ENCODE data around the gene HOXD10.

HOXD10 gene

DNA sequence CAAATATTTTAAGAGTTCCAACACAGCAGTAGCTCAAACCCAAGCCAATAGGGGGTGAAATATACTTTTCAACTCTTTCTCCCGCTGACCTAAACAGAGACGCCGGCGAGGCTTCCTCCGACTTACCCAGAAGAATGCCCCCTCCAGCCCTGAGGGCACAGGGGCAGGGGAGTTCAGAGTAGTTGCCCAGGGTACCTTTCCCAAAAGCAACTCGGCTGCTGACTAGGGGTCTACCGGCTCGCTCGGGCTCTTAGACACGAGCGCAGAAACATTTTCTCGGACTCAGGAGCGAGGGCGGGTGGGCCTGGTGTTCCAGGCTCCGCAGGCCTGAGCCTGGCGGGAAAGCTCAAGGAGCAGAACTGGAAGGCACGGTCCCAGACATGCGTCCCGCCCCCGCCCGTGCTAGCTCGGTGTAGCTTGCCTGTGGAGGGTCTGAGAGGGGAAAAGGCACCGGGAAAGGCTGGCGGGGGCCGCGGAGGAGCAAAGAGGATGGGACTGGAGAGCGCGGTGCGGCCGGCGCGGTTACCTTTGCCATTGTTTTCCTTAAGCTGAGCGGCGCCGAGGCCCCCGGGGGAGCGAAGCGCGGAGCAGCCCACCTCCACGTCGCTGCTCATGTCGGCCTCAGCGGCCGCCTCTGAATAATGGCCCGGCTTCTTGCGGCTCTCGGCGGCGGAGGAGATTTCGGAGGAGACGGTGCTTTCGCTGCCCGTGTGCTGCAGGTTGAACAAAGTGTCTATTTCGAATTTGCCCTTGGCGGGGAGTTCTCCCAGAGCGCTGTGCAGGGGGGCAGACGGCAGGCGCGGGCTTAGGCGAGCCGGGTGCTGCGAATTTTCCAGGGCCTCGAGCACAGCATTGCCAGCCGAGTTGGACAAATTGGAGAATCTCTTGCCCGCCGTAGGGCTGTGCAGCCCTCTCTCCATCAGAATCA lies 33.5 kb upstream of the HOXD10 start:
- no peak for DNase-seq (ENCODE audit: low read depth)

DNA sequence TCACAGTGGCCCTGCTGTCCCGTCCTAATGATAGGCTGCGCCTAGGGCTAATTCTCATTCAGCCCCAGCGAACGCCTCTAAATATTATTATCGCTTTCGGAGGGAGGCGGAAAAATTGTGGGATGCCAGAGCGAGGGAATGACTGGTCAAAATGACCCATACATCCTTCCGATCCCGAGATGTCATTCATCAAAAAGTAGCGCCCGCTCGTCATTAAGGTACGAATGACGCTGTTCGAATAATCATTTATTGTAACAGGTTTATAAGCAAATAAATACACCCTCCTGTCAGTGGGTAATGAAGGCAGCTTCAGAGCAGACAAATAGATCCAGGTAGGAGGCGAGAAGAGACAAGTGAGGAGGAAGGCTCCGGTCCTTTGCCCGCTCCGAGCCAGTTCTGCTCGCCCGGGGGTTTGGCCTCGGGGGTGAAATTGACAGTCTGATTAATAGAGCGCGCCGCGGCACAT lies 32.7 kb upstream of the HOXD10 start, which contains the start of gene EVX2:
Gene EVX2, minus strand, starts transcription at position 167 of the 466 bp plus-strand sequence. CDS start 186 bp downstream, outside the sequence.
- DNase-seq (ENCODE audit: low read depth): no peak

DNA sequence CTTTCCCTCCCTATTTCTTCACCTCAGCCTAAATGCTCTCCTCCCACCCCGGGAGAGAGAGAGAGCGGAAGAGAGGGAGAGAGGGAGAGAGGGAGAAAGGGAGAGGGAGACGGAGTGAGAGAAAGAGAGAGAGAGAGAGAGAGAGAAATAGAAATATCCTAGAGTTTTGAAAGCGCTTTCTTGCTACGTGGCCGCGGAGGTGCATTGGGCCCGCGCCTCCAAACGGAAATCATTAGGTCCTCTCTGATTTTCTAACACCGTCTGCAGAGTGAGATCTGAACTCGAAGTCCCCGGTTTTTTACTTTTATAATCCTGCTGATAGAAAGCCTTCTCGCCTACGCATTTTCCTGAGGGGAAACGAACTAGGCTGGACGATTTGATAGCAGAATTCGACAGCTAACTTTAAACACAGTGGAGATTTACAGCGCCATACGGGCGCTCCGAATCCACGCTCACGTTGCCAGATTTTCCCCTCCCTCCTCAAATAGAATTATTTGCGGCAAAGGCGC lies 31.9 kb upstream of the HOXD10 start:
- DNase-seq (ENCODE audit: low read depth): no peak

DNA sequence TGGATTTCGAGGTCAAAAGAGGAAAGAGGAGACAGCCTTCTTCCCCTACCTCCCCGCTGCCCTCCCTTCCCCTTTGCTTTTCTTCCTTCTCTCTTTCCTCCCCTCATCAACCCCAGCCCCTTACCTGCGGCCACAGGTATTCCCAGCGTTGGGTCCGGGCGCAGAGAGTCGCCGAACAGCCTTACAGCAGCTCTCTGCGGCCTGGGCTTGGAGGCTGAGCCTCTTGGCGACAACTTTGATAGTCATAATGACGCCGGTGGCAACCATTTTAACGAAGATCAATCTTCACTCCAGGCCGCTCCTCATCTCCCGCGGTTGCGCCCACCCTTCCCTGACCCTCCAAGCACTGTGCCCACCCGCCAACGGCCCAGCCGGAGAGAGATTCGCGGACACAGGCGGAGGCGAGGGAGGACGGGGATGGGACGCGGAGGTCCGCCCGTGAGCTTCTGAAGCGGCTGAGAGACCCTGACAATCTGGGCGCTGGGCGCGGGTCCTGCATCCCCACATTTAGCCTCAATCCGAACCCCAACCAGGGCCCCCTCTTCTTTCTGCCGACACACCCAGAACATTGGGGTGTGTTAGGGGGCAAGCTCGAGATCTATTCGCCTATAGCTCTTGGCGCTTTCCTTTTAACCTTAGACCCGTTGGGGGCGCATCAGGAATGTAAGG lies 31.3 kb upstream of the HOXD10 start:
- no peak for DNase-seq (ENCODE audit: low read depth)

DNA sequence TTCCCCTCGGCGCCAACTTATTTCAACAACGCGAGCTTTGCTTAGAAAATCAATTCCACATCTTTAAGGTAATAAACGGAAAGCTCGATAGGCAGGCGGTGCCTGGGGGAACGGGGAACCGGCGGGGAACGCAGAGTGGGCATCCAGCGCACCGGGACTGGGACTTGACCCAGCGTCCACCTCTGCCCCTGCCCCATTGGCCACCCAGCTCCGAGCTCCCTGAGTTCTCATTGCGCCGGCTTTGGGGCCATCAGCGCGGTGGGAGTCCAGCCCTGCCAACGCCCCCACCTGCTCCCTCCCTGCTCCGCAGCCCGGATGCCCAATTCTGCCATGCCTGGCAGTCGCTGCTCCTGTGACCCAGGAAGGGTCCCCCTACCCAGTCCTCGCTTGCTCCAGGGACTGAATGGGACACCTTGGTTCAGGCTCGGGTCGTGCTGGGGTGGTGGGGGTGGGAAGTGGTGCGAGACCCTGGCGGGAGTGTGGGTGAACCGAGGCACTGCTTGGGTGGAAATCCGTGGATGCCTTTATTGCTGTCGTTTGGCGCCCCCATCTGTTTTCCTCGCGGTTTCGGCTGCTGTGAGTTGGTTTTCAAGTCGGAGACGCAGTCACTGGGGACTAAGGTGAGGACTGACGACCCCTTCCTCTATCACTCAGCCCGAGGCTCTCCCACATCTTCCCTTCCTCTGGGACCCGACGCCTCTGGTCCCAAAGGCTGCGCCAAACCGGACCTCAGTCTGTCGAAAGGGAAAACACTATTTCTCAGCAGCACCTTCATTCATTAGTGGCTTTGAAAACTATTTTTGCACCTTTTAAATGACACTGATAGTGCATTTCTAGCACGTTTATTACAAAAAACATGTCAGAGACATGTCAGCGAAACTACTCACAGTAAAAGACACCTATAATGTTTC lies 30.5 kb upstream of the HOXD10 start:
- no peak for DNase-seq (ENCODE audit: low read depth)

DNA sequence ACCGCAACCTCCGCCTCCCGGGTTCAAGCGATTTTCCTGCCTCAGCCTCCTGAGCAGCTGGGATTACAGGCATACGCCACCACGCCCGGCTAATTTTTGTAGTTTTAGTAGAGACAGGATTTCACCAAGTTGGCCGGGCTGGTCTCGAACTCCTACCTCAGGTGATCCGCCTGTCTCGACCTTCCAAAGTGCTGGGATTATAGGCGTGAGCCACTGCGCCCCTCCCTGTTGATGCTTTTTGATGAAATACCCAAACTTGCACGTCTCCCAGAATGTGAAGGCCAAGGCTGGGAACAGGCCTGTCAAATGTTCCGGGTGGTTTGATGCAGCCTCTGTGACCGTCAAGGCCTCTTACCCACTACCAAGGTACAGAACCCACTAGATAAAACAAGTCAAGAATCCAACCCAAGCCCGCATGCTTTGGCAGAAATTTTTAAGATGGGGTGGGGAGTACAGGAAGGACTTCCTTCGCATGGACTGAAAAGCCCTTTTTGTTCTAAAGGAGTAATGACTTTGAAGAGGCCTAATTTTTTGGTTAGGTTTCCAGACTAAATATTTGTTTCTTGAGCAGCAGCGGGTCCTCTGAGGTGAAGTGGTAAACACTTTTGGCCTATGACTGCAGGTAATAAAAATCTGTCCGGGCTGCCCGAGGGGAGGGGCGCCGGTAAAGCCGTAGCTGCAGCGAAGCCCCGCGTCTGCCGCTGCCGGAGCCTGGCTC lies 29.1 kb upstream of the HOXD10 start:
- DNase-seq (ENCODE audit: low read depth): no peak

DNA sequence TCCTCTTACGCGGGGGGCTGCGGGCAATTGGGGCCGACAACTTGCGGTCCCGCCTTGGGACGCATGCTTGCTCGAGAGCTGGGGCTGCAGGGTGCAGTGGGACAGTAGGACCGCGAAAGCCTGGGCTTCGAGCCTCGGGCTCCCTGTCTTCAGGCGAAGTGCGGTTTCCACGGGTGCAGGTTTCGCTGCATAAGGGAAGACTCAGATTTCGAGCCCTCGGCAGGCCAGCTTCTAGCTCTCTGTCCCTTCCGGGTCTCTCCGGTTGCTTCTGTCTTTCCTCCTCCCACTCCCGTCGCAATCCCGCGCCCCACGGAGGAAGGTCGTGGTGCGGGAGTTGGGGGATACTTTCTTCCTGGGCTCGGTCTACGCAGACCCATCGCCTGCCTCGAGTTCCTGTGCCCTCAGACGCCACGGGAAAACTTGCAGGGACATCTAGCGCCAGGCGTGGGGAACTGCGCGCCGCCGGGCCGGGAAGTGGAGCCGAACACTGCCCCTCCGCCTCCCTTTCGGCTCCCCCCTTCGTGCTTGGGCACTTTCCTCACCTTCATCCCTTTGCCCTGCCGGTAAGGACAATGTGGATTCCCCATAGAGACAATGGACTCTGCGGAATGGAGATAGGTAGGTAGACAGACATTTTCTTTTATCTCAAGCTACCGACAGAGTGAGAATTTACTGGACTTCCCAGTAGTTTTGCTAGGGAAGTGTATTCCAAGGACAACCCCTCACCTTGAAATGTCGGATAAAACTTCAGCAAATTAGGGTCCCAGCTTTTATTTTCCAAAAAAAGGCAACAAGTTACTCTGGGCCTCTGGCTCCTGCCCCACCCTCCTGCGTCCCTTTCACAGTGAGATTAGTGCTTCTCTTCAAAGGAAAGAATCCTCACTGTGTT lies 28.3 kb upstream of the HOXD10 start:
- DNase-seq (ENCODE audit: low read depth): no peak

DNA sequence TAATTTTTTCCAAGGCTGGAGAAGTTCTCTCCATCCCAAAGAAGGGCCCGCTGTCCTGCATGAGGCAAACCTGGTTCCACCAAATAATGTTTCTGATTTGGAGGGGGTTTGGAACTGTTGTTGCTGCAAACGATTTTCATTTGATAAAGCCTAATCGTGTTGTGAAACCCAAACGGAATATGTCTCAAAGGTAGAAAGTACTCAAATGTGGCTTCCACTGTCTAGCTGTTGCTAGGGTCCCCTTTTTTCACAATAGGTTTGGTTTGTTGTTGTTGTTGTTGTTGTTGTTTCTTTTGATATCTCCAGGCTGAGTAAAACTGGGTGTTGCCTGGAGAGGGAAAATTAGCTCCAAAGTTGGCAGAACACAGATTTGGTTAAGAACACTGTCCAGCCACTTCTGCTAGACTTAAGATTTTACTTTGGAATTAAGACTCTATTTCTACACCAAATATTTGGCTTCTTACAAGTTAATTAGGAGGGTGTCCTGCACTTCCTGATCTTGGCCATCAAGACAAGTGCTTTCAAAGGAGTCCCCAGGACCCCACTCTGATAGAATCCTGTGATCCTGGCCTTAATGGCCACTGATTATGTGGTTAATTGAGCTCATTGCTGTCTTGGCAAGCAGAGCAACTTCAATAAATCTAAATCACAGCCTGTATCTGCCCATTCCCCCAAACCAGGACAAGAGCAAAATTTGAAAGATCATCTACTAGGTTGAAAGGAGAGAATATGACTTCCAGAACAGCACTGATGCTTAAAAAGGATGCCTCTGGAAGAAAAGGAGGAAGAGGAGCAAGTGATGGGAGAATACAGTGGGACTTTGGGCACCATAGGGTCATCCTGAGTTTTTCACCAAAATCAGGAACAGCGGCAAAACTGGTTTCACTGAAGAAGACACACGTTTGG lies 27.4 kb upstream of the HOXD10 start:
- DNase-seq (ENCODE audit: low read depth): no peak

DNA sequence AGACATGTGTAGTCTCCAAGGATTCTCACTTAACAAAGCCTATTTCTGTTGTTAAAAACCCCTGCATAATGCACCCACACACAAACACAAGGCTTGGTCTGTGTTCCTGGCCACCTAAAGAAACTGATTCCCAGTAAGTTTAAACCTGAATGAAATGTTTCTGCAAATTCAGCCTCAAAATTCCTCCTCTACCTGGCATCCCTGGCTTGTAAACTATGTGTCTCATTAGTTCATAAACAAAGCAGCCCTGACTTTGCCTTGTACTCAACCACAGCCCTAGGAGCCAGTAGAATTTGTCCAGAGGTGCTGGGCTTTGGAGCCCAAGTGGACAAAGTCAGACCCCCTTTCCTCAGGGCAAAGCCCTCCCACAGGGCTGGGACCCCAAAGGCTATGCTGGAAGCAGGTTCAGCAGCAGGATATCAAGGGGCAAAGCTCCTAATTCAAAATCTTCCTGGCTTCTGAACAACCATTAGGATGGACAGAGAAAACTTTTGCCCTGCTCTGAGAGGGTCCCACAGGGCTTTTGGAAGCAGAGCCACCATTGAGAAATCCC lies 26.7 kb upstream of the HOXD10 start:
- no peak for DNase-seq (ENCODE audit: low read depth)

DNA sequence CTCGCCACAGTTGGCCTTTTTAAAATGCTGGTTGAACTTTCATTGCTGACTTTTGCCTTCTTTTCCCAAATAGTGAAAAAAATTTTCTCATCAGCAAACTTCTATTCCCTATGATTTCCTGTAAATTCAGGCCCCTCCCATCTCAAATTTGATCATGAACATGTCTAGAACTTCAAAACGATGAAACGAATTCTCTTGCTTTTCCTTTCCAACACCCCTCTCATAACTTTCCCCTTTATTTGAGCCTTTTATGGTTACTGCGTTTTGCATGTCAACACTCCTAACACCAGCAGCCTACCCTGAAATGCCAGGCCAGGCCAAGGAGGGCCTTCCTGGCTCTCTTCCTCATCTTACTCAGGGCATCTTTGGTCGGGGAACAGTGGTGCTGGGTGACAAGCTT lies 25.7 kb upstream of the HOXD10 start:
- no peak for DNase-seq (ENCODE audit: low read depth)

DNA sequence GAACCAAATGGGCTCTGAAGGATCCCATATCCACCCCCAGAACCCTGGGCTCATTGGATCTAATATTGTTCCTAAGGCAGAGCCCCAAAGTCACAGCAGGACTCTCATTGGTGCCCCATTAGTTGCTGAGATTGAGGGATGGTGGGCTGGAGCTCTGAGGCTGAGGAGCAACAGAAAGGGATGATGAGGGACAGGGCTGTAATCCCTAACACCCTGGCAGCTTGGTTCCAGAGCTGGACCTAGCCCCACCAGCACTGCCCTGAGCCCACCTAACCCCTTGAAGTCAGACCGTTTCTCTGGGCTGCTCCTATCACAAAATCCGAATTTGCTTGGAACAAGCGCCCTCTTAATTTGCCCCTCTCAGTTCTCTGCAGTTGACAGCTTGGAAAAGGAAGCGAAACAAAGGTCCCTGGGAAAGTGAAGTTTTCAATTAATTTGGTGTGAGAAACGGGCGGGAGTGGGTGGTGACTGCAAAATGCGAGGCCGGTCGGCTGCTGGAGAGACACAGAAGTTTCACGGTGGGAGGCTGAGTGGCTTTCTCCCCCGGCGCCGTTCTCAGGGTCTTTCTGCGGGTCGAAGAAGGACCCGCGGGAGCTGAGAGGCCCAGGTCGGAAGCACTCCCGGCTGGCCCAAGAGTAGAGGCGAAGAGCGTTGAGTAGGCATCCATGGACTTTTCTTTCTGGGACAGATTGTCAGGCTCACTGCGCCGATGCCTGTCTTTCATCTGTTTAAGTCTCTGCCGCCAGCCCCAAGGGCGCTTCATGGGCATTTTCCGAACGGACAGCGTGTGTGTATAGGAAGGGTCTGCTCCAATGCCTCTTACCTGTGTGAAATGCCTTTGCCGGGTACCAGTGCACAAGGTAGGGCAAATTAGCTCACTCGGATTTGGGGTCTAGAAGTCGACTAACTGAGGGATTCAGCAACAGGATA lies 25.0 kb upstream of the HOXD10 start:
- no peak for DNase-seq (ENCODE audit: low read depth)

DNA sequence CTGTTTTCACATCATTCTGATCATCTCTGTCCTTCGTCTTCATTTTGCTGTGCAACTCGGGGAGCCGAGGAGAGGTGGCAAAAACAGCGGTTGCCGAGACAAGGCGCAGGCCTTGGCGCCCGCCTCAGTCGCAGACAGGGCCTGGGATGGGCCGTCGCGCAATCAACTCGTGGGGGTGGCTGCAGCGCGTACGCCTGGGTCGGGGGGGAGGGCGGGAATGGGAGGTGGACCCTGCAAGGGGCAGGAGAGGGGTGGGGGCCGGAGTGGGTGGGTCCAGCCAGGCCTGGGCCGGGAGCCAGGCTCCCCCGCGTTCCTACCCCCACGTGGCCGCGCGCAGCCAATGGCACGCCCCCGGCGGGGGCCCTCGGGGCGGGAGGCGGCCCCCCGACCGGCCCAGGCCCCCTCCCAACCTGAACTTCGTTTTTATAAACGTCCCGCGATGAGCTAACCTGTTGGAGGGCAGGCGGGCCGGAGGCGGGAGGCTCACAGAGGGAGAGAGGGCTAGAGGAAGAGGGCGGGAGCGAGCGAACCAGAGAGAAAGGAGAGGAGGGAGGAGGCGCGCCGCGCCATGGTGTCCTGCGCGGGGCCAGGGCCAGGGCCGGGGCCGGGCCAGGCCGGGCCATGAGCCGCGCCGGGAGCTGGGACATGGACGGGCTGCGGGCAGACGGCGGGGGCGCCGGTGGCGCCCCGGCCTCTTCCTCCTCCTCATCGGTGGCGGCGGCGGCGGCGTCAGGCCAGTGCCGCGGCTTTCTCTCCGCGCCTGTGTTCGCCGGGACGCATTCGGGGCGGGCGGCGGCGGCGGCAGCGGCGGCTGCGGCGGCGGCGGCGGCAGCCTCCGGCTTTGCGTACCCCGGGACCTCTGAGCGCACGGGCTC lies 24.1 kb upstream of the HOXD10 start, which contains the start of gene HOXD13:
Gene HOXD13, plus strand, starts transcription at position 452 of the 875 bp plus-strand sequence. Its CDS starts 170 bp downstream, at position 622.
- DNase-seq (ENCODE audit: low read depth): no peak

DNA sequence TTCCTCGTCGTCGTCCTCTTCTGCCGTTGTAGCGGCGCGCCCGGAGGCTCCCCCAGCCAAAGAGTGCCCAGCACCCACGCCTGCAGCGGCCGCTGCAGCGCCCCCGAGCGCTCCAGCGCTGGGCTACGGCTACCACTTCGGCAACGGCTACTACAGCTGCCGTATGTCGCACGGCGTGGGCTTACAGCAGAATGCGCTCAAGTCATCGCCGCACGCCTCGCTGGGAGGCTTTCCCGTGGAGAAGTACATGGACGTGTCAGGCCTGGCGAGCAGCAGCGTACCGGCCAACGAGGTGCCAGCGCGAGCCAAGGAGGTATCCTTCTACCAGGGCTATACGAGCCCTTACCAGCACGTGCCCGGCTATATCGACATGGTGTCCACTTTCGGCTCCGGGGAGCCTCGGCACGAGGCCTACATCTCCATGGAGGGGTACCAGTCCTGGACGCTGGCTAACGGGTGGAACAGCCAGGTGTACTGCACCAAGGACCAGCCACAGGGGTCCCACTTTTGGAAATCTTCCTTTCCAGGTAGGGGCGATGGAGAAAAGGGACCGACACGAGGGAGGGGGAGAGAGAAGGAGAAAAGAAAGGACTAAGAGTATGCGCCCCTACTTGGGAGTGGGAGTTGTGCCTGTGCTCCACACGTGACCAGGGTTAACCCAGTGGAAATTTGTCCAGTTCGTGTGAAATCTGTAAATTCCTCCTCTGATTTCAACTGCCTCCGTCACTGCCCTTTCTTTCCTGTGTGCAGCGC lies 23.3 kb upstream of the HOXD10 start:
- DNase-seq (ENCODE audit: low read depth): no peak

DNA sequence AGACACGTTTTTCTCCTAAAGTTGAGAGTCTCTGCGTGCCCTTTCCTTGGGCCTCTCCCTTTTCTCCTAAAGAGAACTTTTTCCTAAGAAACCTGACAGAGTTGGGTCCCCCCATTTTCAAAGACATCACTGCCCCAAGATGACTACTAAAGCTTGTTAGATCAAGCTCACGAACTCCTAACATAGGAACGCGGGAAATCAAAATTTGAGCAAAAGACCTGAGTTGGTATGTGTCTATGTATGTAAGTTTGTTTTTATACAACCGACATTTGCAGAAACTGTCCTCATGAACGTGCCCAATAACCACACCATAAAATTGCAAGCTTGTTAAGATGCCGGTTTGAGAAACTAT lies 22.7 kb upstream of the HOXD10 start:
- DNase-seq (ENCODE audit: low read depth): no peak

DNA sequence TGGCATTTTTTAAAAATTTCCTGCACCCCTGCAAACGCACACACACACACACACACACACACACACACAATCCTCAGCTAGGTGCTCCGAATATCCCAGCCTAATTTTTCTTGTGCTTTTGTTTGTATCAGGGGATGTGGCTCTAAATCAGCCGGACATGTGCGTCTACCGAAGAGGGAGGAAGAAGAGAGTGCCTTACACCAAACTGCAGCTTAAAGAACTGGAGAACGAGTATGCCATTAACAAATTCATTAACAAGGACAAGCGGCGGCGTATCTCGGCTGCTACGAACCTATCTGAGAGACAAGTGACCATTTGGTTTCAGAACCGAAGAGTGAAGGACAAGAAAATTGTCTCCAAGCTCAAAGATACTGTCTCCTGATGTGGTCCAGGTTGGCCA lies 22.2 kb upstream of the HOXD10 start:
- DNase-seq (ENCODE audit: low read depth): no peak

DNA sequence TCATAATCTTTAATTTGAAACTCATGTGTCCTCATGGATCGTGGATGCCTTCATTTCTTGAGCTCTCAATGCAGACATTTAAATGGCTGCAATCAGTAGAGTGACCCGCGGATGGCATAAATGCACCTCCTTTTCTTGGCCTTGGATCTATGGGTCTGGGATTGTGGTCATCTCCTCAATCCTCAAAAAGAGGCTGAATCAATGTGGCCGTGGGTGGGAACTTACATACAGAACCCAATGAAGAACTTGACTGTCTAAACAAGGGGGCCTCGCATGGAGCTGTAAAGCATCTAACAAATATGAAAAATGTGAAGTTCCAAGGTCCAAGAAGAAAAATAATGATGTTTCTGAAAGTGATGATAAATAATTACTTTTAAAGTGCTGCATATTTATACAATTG lies 21.2 kb upstream of the HOXD10 start:
- no peak for DNase-seq (ENCODE audit: low read depth)
